ENCODE results near the gene RNF212.

- TF ChIP-seq CTCF (IDR thresholded peaks at IDR 0.05) (no peak), POLR2A (IDR thresholded peaks at IDR 0.05) (no peak)
Observed at GRCh38 chr4:1036976-1037810, 76.2 kb downstream of the RNF212 start.
